H1 (cell line): ENCODE measurements around the gene THAP9. TPM values are rescaled to one million over a fixed set of nuclear protein-coding genes. Genes with fewer than 3 reads are reported as not detected.

ENCODE experiments used
- CTCF ChIA-PET: fragments of 300-600 bp; sonication (Branson Sonifier 250); formaldehyde crosslinking; loops from one replicate; lab custom pipeline; 2021; ENCODE audit not compliant: partially characterized antibody; lab: Charles Lee
- POLR2A ChIA-PET: fragments of 300-600 bp; sonication (Branson Sonifier 250); formaldehyde crosslinking; loops from one replicate; lab custom pipeline; 2021; ENCODE audit warnings: inconsistent platforms; ENCODE audit not compliant: partially characterized antibody; lab: Charles Lee
- DNase-seq, 2 experiments: peaks; one replicate each; pipeline versions ENCODE4 v3.0.0 to v3.0.0-alpha.2; 2010 to 2022; ENCODE audit warnings: low spot score in 2 of 2, low read depth in 1 of 2, mixed read lengths in 1 of 2
- FAIRE-seq: peaks from 2 replicates; lab custom pipeline; 2011; peaks lifted over from hg19 to GRCh38; lab: Jason Lieb, UNC
- H2AFZ ChIP-seq: 2 replicates; pipeline ENCODE4 v1.8.1; 2012; ENCODE audit warnings: low read length, inconsistent platforms
- H2AK5ac ChIP-seq: 2 replicates; pipeline ENCODE4 v1.6.1; 2013; ENCODE audit warnings: low read depth, low read length
- H2BK120ac ChIP-seq: replicated peaks from 2 replicates; pipeline ENCODE3; 2013; ENCODE audit warnings: low read depth, low read length, inconsistent platforms
- H2BK12ac ChIP-seq: 2 replicates; pipeline ENCODE4 v1.6.1; 2013; ENCODE audit warnings: low read depth, low read length
- H2BK15ac ChIP-seq: 2 replicates; pipeline ENCODE4 v1.6.1; 2013; ENCODE audit warnings: low read length
- H2BK20ac ChIP-seq: 2 replicates; pipeline ENCODE4 v1.6.1; 2013; ENCODE audit warnings: low read length
- H2BK5ac ChIP-seq: 2 replicates; pipeline ENCODE4 v1.6.1; 2013; ENCODE audit warnings: low read depth, low read length
- H3K14ac ChIP-seq: 2 replicates; pipeline ENCODE4 v1.6.1; 2013; ENCODE audit warnings: inconsistent platforms; ENCODE audit not compliant: insufficient read length
- H3K18ac ChIP-seq: 2 replicates; pipeline ENCODE4 v1.6.1; 2013; ENCODE audit warnings: low read length; ENCODE audit errors: extremely low read depth
- H3K23ac ChIP-seq: 2 replicates; pipeline ENCODE4 v1.6.1; 2013; ENCODE audit warnings: inconsistent platforms; ENCODE audit not compliant: insufficient read length
- H3K23me2 ChIP-seq: 2 replicates; pipeline ENCODE4 v1.6.1; 2013; ENCODE audit warnings: low read depth, low read length
- H3K27ac ChIP-seq: 2 replicates; pipeline ENCODE4 v1.6.1; 2011; ENCODE audit warnings: low read depth, low read length, inconsistent platforms
- H3K27me3 ChIP-seq, 4 experiments: replicated peaks in 1 of 4; 1 replicate in 1 of 4; 2 replicates in 3 of 4; pipeline versions ENCODE4 v1.6.1 to v1.8.1; 2011 to 2013; ENCODE audit warnings: low read length in 3 of 4, mild to moderate bottlenecking in 3 of 4, inconsistent platforms in 2 of 4, mixed read lengths in 2 of 4, moderate library complexity in 1 of 4; ENCODE audit not compliant: control insufficient read depth in 3 of 4, insufficient read depth in 3 of 4; ENCODE audit errors: extremely low read depth in 1 of 4
- H3K36me3 ChIP-seq, 4 experiments: 2 replicates each; pipeline versions ENCODE4 v1.6.1 to v1.8.1; 2011 to 2013; ENCODE audit warnings: mild to moderate bottlenecking in 4 of 4, low read length in 3 of 4, moderate library complexity in 2 of 4, control low read depth in 1 of 4, inconsistent platforms in 1 of 4; ENCODE audit not compliant: insufficient read depth in 4 of 4, control insufficient read depth in 2 of 4
- H3K4ac ChIP-seq: replicated peaks from 2 replicates; pipeline ENCODE3; 2013; ENCODE audit warnings: low read length, low read depth, mixed read lengths, inconsistent platforms; ENCODE audit not compliant: insufficient read length
- H3K4me1 ChIP-seq, 4 experiments: replicated peaks in 1 of 4; 1 replicate in 1 of 4; 2 replicates in 3 of 4; pipeline versions ENCODE4 v1.6.1 to v1.8.1; 2011 to 2013; ENCODE audit warnings: low read length in 3 of 4, inconsistent platforms in 2 of 4, mixed read lengths in 1 of 4; ENCODE audit not compliant: insufficient read depth in 4 of 4, control insufficient read depth in 3 of 4
- H3K4me2 ChIP-seq, 2 experiments: 2 replicates each; pipeline versions ENCODE4 v1.6.1 to v1.8.1; 2011 to 2013; ENCODE audit warnings: low read depth in 2 of 2, low read length in 2 of 2, control low read depth in 1 of 2, inconsistent platforms in 1 of 2, mild to moderate bottlenecking in 1 of 2; ENCODE audit not compliant: insufficient read depth in 1 of 2
- H3K4me3 ChIP-seq, 4 experiments: fragments of 200-600, 300-600 bp in 1 of 4; sonication (generic), shearing (Covaris generic), sonication (Bioruptor Twin) in 1 of 4; 2 replicates each; pipeline versions ENCODE4 v1.5.1 to v1.8.1; 2011 to 2016; ENCODE audit warnings: low read length in 4 of 4, low read depth in 3 of 4, control low read depth in 2 of 4, inconsistent platforms in 2 of 4, mild to moderate bottlenecking in 2 of 4, mixed read lengths in 1 of 4, moderate library complexity in 1 of 4; ENCODE audit not compliant: insufficient read depth in 2 of 4; ENCODE audit errors: extremely low read depth in 1 of 4
- H3K56ac ChIP-seq: replicated peaks from 2 replicates; pipeline ENCODE3; 2013; ENCODE audit warnings: low read depth, mild to moderate bottlenecking, mixed read lengths, low read length, inconsistent platforms; ENCODE audit not compliant: insufficient read length
- H3K79me1 ChIP-seq: 2 replicates; pipeline ENCODE4 v1.6.1; 2013; ENCODE audit warnings: low read depth, low read length, control low read depth
- H3K79me2 ChIP-seq, 2 experiments: 2 replicates each; pipeline versions ENCODE4 v1.6.1 to v1.8.1; 2012 to 2013; ENCODE audit warnings: low read length in 2 of 2, mild to moderate bottlenecking in 2 of 2, inconsistent platforms in 1 of 2; ENCODE audit not compliant: insufficient read depth in 2 of 2, control insufficient read depth in 1 of 2
- H3K9ac ChIP-seq, 4 experiments: replicated peaks in 1 of 4; 1 replicate in 1 of 4; 2 replicates in 3 of 4; pipeline versions ENCODE4 v1.6.1 to v1.8.1; 2011 to 2013; ENCODE audit warnings: low read depth in 3 of 4, low read length in 3 of 4, control low read depth in 2 of 4, mild to moderate bottlenecking in 2 of 4, moderate library complexity in 2 of 4, inconsistent platforms in 1 of 4; ENCODE audit errors: extremely low read depth in 1 of 4
- H3K9me3 ChIP-seq, 2 experiments: 2 replicates each; pipeline versions ENCODE4 v1.6.1 to v1.8.1; 2012 to 2013; ENCODE audit warnings: mild to moderate bottlenecking in 2 of 2, moderate library complexity in 2 of 2, control low read depth in 1 of 2, inconsistent platforms in 1 of 2, low read depth in 1 of 2, low read length in 1 of 2, mixed read lengths in 1 of 2; ENCODE audit not compliant: insufficient read depth in 2 of 2
- H4K20me1 ChIP-seq, 2 experiments: replicated peaks in 1 of 2; 2 replicates each; pipeline versions ENCODE3 to v1.8.1; 2011 to 2013; ENCODE audit warnings: inconsistent platforms in 2 of 2, low read length in 2 of 2, mild to moderate bottlenecking in 1 of 2; ENCODE audit not compliant: insufficient read depth in 2 of 2, control insufficient read depth in 1 of 2
- H4K5ac ChIP-seq: 2 replicates; pipeline ENCODE4 v1.6.1; 2013; ENCODE audit warnings: low read length, low read depth, mixed read lengths, inconsistent platforms; ENCODE audit not compliant: insufficient read length
- H4K8ac ChIP-seq: 2 replicates; pipeline ENCODE4 v1.8.0; 2013; ENCODE audit warnings: mild to moderate bottlenecking, moderate library complexity, low read length, inconsistent platforms; ENCODE audit not compliant: insufficient read depth; ENCODE audit errors: extremely low read depth
- H4K91ac ChIP-seq: replicated peaks from 2 replicates; pipeline ENCODE3; 2013; ENCODE audit warnings: low read length, mixed read lengths, inconsistent platforms; ENCODE audit not compliant: insufficient read length
- POU5F1 ChIP-seq: IDR thresholded peaks from 2 replicates; pipeline ENCODE4 v1.6.1; 2011; ENCODE audit warnings: low read depth, mild to moderate bottlenecking, low read length, moderate library complexity
- SUZ12 ChIP-seq: fragments of 200-600 bp; sonication (generic); IDR thresholded peaks from 2 replicates; pipeline ENCODE4 v1.6.1; 2012; ENCODE audit warnings: mild to moderate bottlenecking, inconsistent platforms, low read length, moderate library complexity, mixed read lengths
- TAF1 ChIP-seq: IDR thresholded peaks from 2 replicates; pipeline ENCODE4 v1.6.1; 2011; ENCODE audit warnings: mild to moderate bottlenecking, low read depth, low read length
- TBP ChIP-seq: IDR thresholded peaks from 2 replicates; pipeline ENCODE4 v1.6.1; 2011; ENCODE audit warnings: low read depth, low read length, improper control_type of control experiment
- WGBS, 2 experiments: shearing (Covaris generic) in 1 of 2; methylation state at CpG; one replicate each; pipeline versions ENCODE4 v1.1.6 to v1.1.7; 2013 to 2015; ENCODE audit warnings: low lambda C conversion rate in 2 of 2, mixed read lengths in 2 of 2, inconsistent platforms in 1 of 2, low coverage in 1 of 2, missing lambda C conversion rate in 1 of 2; ENCODE audit not compliant: insufficient replicate concordance in 2 of 2, insufficient coverage in 1 of 2, insufficient read length in 1 of 2; ENCODE audit errors: extremely low coverage in 1 of 2, missing lambda C conversion rate in 1 of 2; 5-methylcytosine and 5-hydroxymethylcytosine counted together
- polyA plus RNA-seq, 7 experiments: library from polyadenylated mRNA; depleted of rRNA in 3 of 7; stranded (reverse) in 5 of 7; unstranded in 2 of 7; fragments of >200 nt in 5 of 7; fragments of 200-250 nt in 2 of 7; gene quantifications; 1 replicate in 5 of 7; 2 replicates in 1 of 7; 4 replicates in 1 of 7; pipeline versions ENCODE4 v1.2.1 to v1.2.3, GENCODE V29; 2011 to 2013; ENCODE audit warnings: missing spikeins in 2 of 7, mixed read lengths in 2 of 7
- total RNA-seq: library from RNA; stranded (reverse); fragmentation: NEBNext Ultra II Directional; extraction: Animal tissue kit (Norgen Biotek cat#: 25700); gene quantifications from 2 replicates; pipeline ENCODE4 v1.2.1, GENCODE V29; 2021

Gene THAP9
- total and polyA plus RNA-seq, 2 of the 8 experiments (the other 6 are each of a cell fraction or from before 2014, with no cell fraction given) = 6.1 to 13.2 TPM

DNA sequence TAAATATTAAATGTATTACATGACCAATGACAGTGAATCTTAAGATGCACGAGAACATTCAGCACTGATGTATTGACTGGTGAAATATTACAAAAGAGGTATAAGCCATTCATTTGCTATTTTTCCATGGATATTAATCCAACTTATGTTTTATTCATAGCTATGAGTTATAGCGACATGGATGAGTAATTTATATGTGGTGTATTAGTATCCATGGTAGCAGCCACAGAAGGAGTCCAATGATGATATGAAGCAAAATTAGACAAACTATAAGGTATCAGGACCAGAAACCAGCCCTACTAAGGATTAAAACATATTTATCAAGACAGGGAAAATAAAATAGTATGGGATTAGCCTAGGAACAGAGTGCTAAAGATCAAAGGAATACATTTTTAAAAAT, 50.7 kb downstream of the THAP9 start:
- H2BK5ac ChIP-seq = no peak overlapping the region
- H3K56ac ChIP-seq = no peak overlapping the region
- H4K91ac ChIP-seq = no peak overlapping the region
- H3K27ac ChIP-seq = no peak overlapping the region
- DNase-seq = no peak
- no peaks in the 10 kb centered on the region for H3K4me1 ChIP-seq
- H3K9me3 ChIP-seq = no peaks in the 10 kb centered on the region
- H4K5ac ChIP-seq = no peak overlapping the region
- H3K4me2 ChIP-seq = no peak overlapping the region
- no peaks in the 10 kb centered on the region for H3K27me3 ChIP-seq
- H2BK12ac ChIP-seq = no peak overlapping the region
- H3K4me3 ChIP-seq = no peak overlapping the region
- no peaks in the 10 kb centered on the region for H4K20me1 ChIP-seq
- no peak overlapping the region for H2BK120ac ChIP-seq
- H3K9ac ChIP-seq = no peak overlapping the region
- no peak overlapping the region for H3K4ac ChIP-seq
- H3K14ac ChIP-seq = no peak overlapping the region
- no peak overlapping the region for H2AK5ac ChIP-seq
- no peak overlapping the region for H2BK20ac ChIP-seq
- H3K36me3 ChIP-seq = no peaks in the 10 kb centered on the region
- TF ChIP-seq POU5F1 (no peak), TAF1 (no peak), SUZ12 (no peak), TBP (no peak)
- 94% methylated on average over 2 of the region's 2 CpGs; no CpG with 5 or more reads in 1 of the 2 experiments for WGBS, 2 experiments
- no peaks in the 10 kb centered on the region for H3K23me2 ChIP-seq
- CTCF ChIA-PET = interaction anchor here (0.8 kb wide), 1 partner anchor 123 kb away, joined by 3 read pairs; no protein-coding TSS in a partner anchor
- no peaks in the 10 kb centered on the region for H3K79me1 ChIP-seq
- H3K23ac ChIP-seq = no peak overlapping the region
- no peak overlapping the region for H2BK15ac ChIP-seq
- POLR2A ChIA-PET = interaction anchor here (1.5 kb wide), 1 partner anchor 84 kb away, joined by 3 read pairs; the partner anchor contains the start of gene COPS4
- H4K8ac ChIP-seq = no peak overlapping the region
- FAIRE-seq = no peak
- H3K79me2 ChIP-seq = no peaks in the 10 kb centered on the region
- no peak overlapping the region for H2AFZ ChIP-seq
- H3K18ac ChIP-seq = no peak overlapping the region
